Smooth muscle cell (in vitro differentiated cells): ENCODE results near the gene PIP5K1B. TPM values are rescaled to one million over a fixed set of nuclear protein-coding genes. Genes with fewer than 3 reads are reported as not detected.

Experiments used
- DNase-seq: peaks from one replicate; lab custom pipeline; 2025; ENCODE audit not compliant: unreplicated experiment; lab: John Stamatoyannopoulos, UW
- H2AFZ ChIP-seq: fragments of 200-600 bp; sonication (generic); 2 replicates; pipeline ENCODE4 v1.6.0; 2016; ENCODE audit warnings: antibody characterized with exemption, low read depth, mild to moderate bottlenecking
- H3F3A ChIP-seq: fragments of 200-600 bp; sonication (generic); 2 replicates; pipeline ENCODE4 v1.6.0; 2017; ENCODE audit warnings: antibody characterized with exemption, low read depth
- H3K27ac ChIP-seq: fragments of 200-600 bp; sonication (generic); 2 replicates; pipeline ENCODE4 v1.5.1; 2016; ENCODE audit warnings: low read depth, mild to moderate bottlenecking
- H3K27me3 ChIP-seq: fragments of 200-600 bp; sonication (generic); 2 replicates; pipeline ENCODE4 v1.6.1; 2016; ENCODE audit warnings: low read depth, mild to moderate bottlenecking
- H3K36me3 ChIP-seq: fragments of 200-600 bp; sonication (generic); 2 replicates; pipeline ENCODE4 v1.5.1; 2016; ENCODE audit warnings: low read depth
- H3K4me1 ChIP-seq: fragments of 200-600 bp; sonication (generic); 2 replicates; pipeline ENCODE4 v1.5.1; 2016; ENCODE audit warnings: low read depth
- H3K4me2 ChIP-seq: fragments of 200-600 bp; sonication (generic); 2 replicates; pipeline ENCODE4 v1.6.0; 2016; ENCODE audit warnings: mild to moderate bottlenecking
- H3K4me3 ChIP-seq: fragments of 200-600 bp; sonication (generic); 2 replicates; pipeline ENCODE4 v1.5.1; 2016; ENCODE audit warnings: mild to moderate bottlenecking
- H3K79me2 ChIP-seq: fragments of 200-600 bp; sonication (generic); 2 replicates; pipeline ENCODE4 v1.6.0; 2016; ENCODE audit warnings: low read depth, mild to moderate bottlenecking
- H3K9ac ChIP-seq: fragments of 200-600 bp; sonication (generic); 2 replicates; pipeline ENCODE4 v1.6.0; 2016; ENCODE audit warnings: low read depth
- H3K9me3 ChIP-seq: fragments of 200-600 bp; sonication (generic); replicated peaks from 2 replicates; pipeline ENCODE4 v1.5.1; 2016; ENCODE audit warnings: low read depth
- H4K20me1 ChIP-seq: fragments of 200-600 bp; sonication (generic); 2 replicates; pipeline ENCODE4 v1.6.0; 2016; ENCODE audit warnings: low read depth
- CTCF ChIP-seq: fragments of 200-600 bp; sonication (generic); IDR thresholded peaks from 2 replicates; pipeline ENCODE4 v1.5.1; 2017; ENCODE audit warnings: borderline replicate concordance, mild to moderate bottlenecking, antibody characterized with exemption; ENCODE audit not compliant: insufficient read depth, poor library complexity, severe bottlenecking
- WGBS: methylation state at CpG from one replicate; pipeline ENCODE4 v1.1.7; 2016; ENCODE audit warnings: low lambda C conversion rate; 5-methylcytosine and 5-hydroxymethylcytosine counted together
- polyA plus RNA-seq: library from polyadenylated mRNA; unstranded; fragments of >200 nt; fragmentation: Nextera tagmentation; extraction: Ambion mirVana; gene quantifications from 2 replicates; pipeline ENCODE4 v1.2.1, GENCODE V29; 2016
- total RNA-seq: library from RNA; depleted of rRNA; stranded (reverse); fragments of >200 nt; gene quantifications from 2 replicates; pipeline ENCODE4 v1.2.3, GENCODE V29; 2014

Gene PIP5K1B
- total and polyA plus RNA-seq, 2 experiments from 2014 or later, result not detected

GRCh38 chr9:68859347-68859746 lies 154.3 kb downstream of the PIP5K1B start:
- H3K9me3 ChIP-seq, result no peaks in the 10 kb centered on the region
- H2AFZ ChIP-seq, result no peak overlapping the region
- no peak overlapping the region for H3K4me2 ChIP-seq
- H3K4me3 ChIP-seq, result no peak overlapping the region
- no peaks in the 10 kb centered on the region for H3K4me1 ChIP-seq
- no peaks in the 10 kb centered on the region for H3K79me2 ChIP-seq
- peaks cover 8% of the 10 kb centered on the region for H3K27me3 ChIP-seq
- no peak overlapping the region for H3K9ac ChIP-seq
- 71% methylated on average over 3 of the region's 3 CpGs for WGBS
- H3K27ac ChIP-seq, result no peak overlapping the region
- no peaks in the 10 kb centered on the region for H3K36me3 ChIP-seq
- no peak for DNase-seq
- TF ChIP-seq CTCF, result no peak
- no peaks in the 10 kb centered on the region for H3F3A ChIP-seq
- H4K20me1 ChIP-seq, result no peaks in the 10 kb centered on the region

- TF ChIP-seq CTCF, result no peak
- Histone ChIP-seq H3K4me1 (no peaks in the 10 kb centered on the region), H3K4me3 (no peak overlapping the region), H3K9me3 (no peaks in the 10 kb centered on the region), H2AFZ (no peak overlapping the region), H3K27ac (no peak overlapping the region), H3K4me2 (no peak overlapping the region), H4K20me1 (no peaks in the 10 kb centered on the region), H3F3A (no peaks in the 10 kb centered on the region), H3K9ac (no peak overlapping the region), H3K27me3 (peaks cover 8% of the 10 kb centered on the region), H3K79me2 (no peaks in the 10 kb centered on the region), H3K36me3 (no peaks in the 10 kb centered on the region)
- 63% methylated on average over 4 of the region's 4 CpGs for WGBS
- DNase-seq, result no peak
Observed at GRCh38 chr9:68860419-68860818, 155.4 kb downstream of the PIP5K1B start.

GRCh38 chr9:68861436-68861835 lies 156.4 kb downstream of the PIP5K1B start:
- no peak overlapping the region for H3K4me2 ChIP-seq
- no peaks in the 10 kb centered on the region for H3F3A ChIP-seq
- no peak for TF ChIP-seq CTCF
- H3K9me3 ChIP-seq, result no peaks in the 10 kb centered on the region
- no peak overlapping the region for H3K4me3 ChIP-seq
- no peaks in the 10 kb centered on the region for H3K4me1 ChIP-seq
- DNase-seq, result no peak
- no peaks in the 10 kb centered on the region for H3K79me2 ChIP-seq
- no peak overlapping the region for H3K27ac ChIP-seq
- WGBS, result 83% methylated on average over 9 of the region's 9 CpGs
- no peak overlapping the region for H2AFZ ChIP-seq
- no peaks in the 10 kb centered on the region for H4K20me1 ChIP-seq
- peaks cover 8% of the 10 kb centered on the region for H3K27me3 ChIP-seq
- H3K9ac ChIP-seq, result no peak overlapping the region
- no peaks in the 10 kb centered on the region for H3K36me3 ChIP-seq

GRCh38 chr9:68867066-68867465 lies 162.0 kb downstream of the PIP5K1B start:
- DNase-seq, result no peak
- WGBS, result 92% methylated on average over 6 of the region's 6 CpGs
- Histone ChIP-seq H3K36me3 (no peaks in the 10 kb centered on the region), H3K79me2 (no peaks in the 10 kb centered on the region), H3K4me3 (no peak overlapping the region), H3K4me2 (no peak overlapping the region), H4K20me1 (no peaks in the 10 kb centered on the region), H3K9ac (no peak overlapping the region), H3F3A (no peaks in the 10 kb centered on the region), H3K27me3 (no peaks in the 10 kb centered on the region), H2AFZ (no peak overlapping the region), H3K27ac (no peak overlapping the region), H3K4me1 (peaks cover 5% of the 10 kb centered on the region), H3K9me3 (no peaks in the 10 kb centered on the region)
- TF ChIP-seq CTCF, result no peak
